ENCODE results near the gene SLC9B1.

SLC9B1 gene

DNA sequence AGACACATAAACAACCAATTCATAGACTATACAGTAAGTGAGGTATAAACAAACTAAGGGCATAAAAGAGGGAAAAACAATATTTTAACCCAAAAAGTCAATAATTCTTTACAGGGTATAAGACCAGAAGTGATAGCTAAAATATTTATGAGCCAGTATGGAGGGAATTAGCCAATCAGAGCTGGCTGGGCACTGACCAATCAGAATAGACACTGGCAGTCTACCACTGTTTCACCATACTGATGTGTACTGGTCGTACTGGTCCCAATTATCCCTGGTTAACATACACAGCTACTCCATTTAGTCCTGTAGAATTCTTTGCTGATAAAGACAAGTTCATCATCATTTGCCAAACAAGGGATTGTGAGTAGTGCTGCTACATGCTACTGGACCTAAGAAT is 9.8 kb upstream of the SLC9B1 start:
- ChIA-PET POLR2A (no interaction called here), CTCF (interaction anchor here (0.7 to 1.3 kb wide), 2 partner anchors 71 to 236 kb away, joined by 3 read pairs; partner anchors contain the start of gene BDH2)
- no peaks in the 10 kb centered on the region for H3K9me3 ChIP-seq (ENCODE audit: control insufficient read depth, insufficient read depth, low read depth, low read length)
- H3K27ac ChIP-seq (ENCODE audit: extremely low read depth, low read depth, low read length), result no peak overlapping the region
- H3K36me3 ChIP-seq (ENCODE audit: control insufficient read depth in 2 of 2, insufficient read depth in 1 of 2, low read length in 2 of 2), result peaks cover 0 to 6% of the 10 kb centered on the region in 2 experiments; a peak in 1 of 3 replicates
- no peak overlapping the region for H3K4me3 ChIP-seq (ENCODE audit: low read depth, low read length)
- TF ChIP-seq ZNF10 (tag by site-specific recombination; IDR thresholded peaks at IDR 0.05) (no peak), ZNF133 (tag by site-specific recombination; IDR thresholded peaks at IDR 0.05) (no peak), ZNF658 (tag by site-specific recombination; IDR thresholded peaks at IDR 0.05) (no peak), ZSCAN16 (tag by site-specific recombination; IDR thresholded peaks at IDR 0.05) (no peak)
- no peaks in the 10 kb centered on the region for H3K4me1 ChIP-seq (ENCODE audit: control insufficient read depth, insufficient read depth, low read length)

GRCh38 chr4:103026868-103027267 is 7.4 kb upstream of the SLC9B1 start:
- Histone ChIP-seq H3K36me3 (ENCODE audit: control insufficient read depth in 2 of 2, insufficient read depth in 1 of 2, low read length in 2 of 2) (peaks cover 0 to 6% of the 10 kb centered on the region in 2 experiments; a peak in 1 of 3 replicates), H3K9me3 (ENCODE audit: control insufficient read depth, insufficient read depth, low read depth, low read length) (no peaks in the 10 kb centered on the region), H3K4me3 (ENCODE audit: low read depth, low read length) (no peak overlapping the region), H3K4me1 (ENCODE audit: control insufficient read depth, insufficient read depth, low read length) (no peaks in the 10 kb centered on the region), H3K27ac (ENCODE audit: extremely low read depth, low read depth, low read length) (no peak overlapping the region)
- ChIA-PET CTCF (interaction anchor here (0.8 kb wide), 1 partner anchor 408 kb away, joined by 5 read pairs; no protein-coding TSS in a partner anchor), POLR2A (no interaction called here)
- no peak for TF ChIP-seq ZNF692 (tag by site-specific recombination; IDR thresholded peaks at IDR 0.05)
- TF ChIP-seq ZNF311 (tag by site-specific recombination; IDR thresholded peaks at IDR 0.05; ENCODE audit: borderline replicate concordance), result no peak
- TF ChIP-seq, protein P1, sequence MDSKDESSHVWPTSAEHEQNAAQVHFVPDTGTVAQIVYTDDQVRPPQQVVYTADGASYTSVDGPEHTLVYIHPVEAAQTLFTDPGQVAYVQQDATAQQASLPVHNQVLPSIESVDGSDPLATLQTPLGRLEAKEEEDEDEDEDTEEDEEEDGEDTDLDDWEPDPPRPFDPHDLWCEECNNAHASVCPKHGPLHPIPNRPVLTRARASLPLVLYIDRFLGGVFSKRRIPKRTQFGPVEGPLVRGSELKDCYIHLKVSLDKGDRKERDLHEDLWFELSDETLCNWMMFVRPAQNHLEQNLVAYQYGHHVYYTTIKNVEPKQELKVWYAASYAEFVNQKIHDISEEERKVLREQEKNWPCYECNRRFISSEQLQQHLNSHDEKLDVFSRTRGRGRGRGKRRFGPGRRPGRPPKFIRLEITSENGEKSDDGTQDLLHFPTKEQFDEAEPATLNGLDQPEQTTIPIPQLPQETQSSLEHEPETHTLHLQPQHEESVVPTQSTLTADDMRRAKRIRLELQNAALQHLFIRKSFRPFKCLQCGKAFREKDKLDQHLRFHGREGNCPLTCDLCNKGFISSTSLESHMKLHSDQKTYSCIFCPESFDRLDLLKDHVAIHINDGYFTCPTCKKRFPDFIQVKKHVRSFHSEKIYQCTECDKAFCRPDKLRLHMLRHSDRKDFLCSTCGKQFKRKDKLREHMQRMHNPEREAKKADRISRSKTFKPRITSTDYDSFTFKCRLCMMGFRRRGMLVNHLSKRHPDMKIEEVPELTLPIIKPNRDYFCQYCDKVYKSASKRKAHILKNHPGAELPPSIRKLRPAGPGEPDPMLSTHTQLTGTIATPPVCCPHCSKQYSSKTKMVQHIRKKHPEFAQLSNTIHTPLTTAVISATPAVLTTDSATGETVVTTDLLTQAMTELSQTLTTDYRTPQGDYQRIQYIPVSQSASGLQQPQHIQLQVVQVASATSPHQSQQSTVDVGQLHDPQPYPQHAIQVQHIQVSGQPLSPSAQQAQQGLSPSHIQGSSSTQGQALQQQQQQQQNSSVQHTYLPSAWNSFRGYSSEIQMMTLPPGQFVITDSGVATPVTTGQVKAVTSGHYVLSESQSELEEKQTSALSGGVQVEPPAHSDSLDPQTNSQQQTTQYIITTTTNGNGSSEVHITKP (tag by site-specific recombination; IDR thresholded peaks at IDR 0.05), result no peak
- no peak for TF ChIP-seq TCF7L2 (IDR thresholded peaks at IDR 0.05; ENCODE audit: borderline replicate concordance, low read depth, low read length)
- TF ChIP-seq, protein P2, sequence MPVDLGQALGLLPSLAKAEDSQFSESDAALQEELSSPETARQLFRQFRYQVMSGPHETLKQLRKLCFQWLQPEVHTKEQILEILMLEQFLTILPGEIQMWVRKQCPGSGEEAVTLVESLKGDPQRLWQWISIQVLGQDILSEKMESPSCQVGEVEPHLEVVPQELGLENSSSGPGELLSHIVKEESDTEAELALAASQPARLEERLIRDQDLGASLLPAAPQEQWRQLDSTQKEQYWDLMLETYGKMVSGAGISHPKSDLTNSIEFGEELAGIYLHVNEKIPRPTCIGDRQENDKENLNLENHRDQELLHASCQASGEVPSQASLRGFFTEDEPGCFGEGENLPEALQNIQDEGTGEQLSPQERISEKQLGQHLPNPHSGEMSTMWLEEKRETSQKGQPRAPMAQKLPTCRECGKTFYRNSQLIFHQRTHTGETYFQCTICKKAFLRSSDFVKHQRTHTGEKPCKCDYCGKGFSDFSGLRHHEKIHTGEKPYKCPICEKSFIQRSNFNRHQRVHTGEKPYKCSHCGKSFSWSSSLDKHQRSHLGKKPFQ (tag by site-specific recombination; IDR thresholded peaks at IDR 0.05), result no peak
- TF ChIP-seq PATZ1 (tag by site-specific recombination; IDR thresholded peaks at IDR 0.05), result no peak
- no peak for TF ChIP-seq ZNF843 (tag by site-specific recombination; IDR thresholded peaks at IDR 0.05)
- TF ChIP-seq, protein P3, sequence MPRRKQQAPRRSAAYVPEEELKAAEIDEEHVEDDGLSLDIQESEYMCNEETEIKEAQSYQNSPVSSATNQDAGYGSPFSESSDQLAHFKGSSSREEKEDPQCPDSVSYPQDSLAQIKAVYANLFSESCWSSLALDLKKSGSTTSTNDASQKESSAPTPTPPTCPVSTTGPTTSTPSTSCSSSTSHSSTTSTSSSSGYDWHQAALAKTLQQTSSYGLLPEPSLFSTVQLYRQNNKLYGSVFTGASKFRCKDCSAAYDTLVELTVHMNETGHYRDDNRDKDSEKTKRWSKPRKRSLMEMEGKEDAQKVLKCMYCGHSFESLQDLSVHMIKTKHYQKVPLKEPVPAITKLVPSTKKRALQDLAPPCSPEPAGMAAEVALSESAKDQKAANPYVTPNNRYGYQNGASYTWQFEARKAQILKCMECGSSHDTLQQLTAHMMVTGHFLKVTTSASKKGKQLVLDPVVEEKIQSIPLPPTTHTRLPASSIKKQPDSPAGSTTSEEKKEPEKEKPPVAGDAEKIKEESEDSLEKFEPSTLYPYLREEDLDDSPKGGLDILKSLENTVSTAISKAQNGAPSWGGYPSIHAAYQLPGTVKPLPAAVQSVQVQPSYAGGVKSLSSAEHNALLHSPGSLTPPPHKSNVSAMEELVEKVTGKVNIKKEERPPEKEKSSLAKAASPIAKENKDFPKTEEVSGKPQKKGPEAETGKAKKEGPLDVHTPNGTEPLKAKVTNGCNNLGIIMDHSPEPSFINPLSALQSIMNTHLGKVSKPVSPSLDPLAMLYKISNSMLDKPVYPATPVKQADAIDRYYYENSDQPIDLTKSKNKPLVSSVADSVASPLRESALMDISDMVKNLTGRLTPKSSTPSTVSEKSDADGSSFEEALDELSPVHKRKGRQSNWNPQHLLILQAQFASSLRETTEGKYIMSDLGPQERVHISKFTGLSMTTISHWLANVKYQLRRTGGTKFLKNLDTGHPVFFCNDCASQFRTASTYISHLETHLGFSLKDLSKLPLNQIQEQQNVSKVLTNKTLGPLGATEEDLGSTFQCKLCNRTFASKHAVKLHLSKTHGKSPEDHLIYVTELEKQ (tag by site-specific recombination; IDR thresholded peaks at IDR 0.05; ENCODE audit: borderline replicate concordance), result no peak
- no peak for TF ChIP-seq KLF17 (tag by site-specific recombination; IDR thresholded peaks at IDR 0.05)
- TF ChIP-seq, protein P4, sequence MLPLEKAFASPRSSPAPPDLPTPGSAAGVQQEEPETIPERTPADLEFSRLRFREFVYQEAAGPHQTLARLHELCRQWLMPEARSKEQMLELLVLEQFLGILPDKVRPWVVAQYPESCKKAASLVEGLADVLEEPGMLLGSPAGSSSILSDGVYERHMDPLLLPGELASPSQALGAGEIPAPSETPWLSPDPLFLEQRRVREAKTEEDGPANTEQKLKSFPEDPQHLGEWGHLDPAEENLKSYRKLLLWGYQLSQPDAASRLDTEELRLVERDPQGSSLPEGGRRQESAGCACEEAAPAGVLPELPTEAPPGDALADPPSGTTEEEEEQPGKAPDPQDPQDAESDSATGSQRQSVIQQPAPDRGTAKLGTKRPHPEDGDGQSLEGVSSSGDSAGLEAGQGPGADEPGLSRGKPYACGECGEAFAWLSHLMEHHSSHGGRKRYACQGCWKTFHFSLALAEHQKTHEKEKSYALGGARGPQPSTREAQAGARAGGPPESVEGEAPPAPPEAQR (tag by site-specific recombination; IDR thresholded peaks at IDR 0.05), result no peak
- TF ChIP-seq TRIM28 (IDR thresholded peaks at IDR 0.05; ENCODE audit: borderline replicate concordance, low read length), result no peak
- TF ChIP-seq ZNF626 (tag by site-specific recombination; IDR thresholded peaks at IDR 0.05), result no peak
- no peak for TF ChIP-seq ZNF654 (tag by site-specific recombination; IDR thresholded peaks at IDR 0.05; ENCODE audit: low read depth)

All from HEK293 (cell line).